Measurements from ENCODE around the gene PDE8B.

DNA sequence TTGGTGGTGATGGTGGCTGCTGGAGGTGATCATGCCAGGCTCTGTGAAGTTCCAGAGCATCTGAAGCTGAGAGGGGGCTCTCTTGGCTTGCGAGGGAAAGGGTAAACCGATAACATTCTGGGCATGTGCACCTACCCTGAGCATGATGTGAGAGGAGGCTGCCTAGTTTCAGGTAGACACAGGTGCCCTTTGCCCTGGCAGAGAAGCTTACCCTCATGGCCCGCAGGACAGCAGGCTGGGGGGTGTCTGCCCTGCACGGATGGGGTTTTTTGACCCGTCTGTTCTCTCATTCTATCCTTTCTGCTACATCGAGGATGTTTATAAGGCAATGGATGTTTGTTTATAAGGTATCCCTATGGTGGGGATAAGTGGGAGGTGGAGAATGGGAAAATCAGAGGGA lies 148.8 kb downstream of the PDE8B start:
- TF ChIP-seq FOXK2 (IDR thresholded peaks at IDR 0.05), result no peak
- TF ChIP-seq FOXM1 (IDR thresholded peaks at IDR 0.05; ENCODE audit: borderline replicate concordance), result no peak
- TF ChIP-seq TARDBP (IDR thresholded peaks at IDR 0.05), result no peak
- no peak for TF ChIP-seq NFRKB (IDR thresholded peaks at IDR 0.05)
- TF ChIP-seq SP1 (IDR thresholded peaks at IDR 0.05), result no peak
- TF ChIP-seq HDGF (IDR thresholded peaks at IDR 0.05; ENCODE audit: borderline replicate concordance), result no peak
- no peak for TF ChIP-seq LEF1 (IDR thresholded peaks at IDR 0.05; ENCODE audit: borderline replicate concordance)
